Naive B cell (primary cell): ENCODE data around the gene SETD2. TPM values are rescaled to one million over a fixed set of nuclear protein-coding genes. Genes with fewer than 3 reads are reported as not detected.
"Not testable (repeated sequence)": the region's sequence is repeated elsewhere in the genome, so short reads cannot be mapped to it uniquely, and the experiment has no call there.

Experiments used
- ATAC-seq, 2 donors: fragments of 150-1000 bp; cut with Tn5 transposase; 2 replicates each; pipeline ENCODE4 v1.10.0; 2021; ENCODE audit warnings: low read depth in 2 of 2, mild to moderate bottlenecking in 2 of 2, moderate library complexity in 2 of 2
- DNase-seq: peaks from one replicate; pipeline ENCODE4 v3.0.0; 2022
- H3K27ac Mint-ChIP-seq, 6 donors: one replicate each; pipeline ENCODE4 v1.8.0; 2020 to 2022; ENCODE audit warnings: mild to moderate bottlenecking in 6 of 6, mixed read lengths in 6 of 6, moderate library complexity in 5 of 6, inconsistent platforms in 2 of 6
- H3K27me3 Mint-ChIP-seq, 3 donors: one replicate each; pipeline ENCODE4 v1.8.0; 2021 to 2022; ENCODE audit warnings: mixed read lengths in 3 of 3, mild to moderate bottlenecking in 1 of 3
- H3K36me3 Mint-ChIP-seq, 2 donors: one replicate each; pipeline ENCODE4 v1.8.0; 2020 to 2022; ENCODE audit warnings: mixed read lengths in 2 of 2, inconsistent platforms in 1 of 2, mild to moderate bottlenecking in 1 of 2
- H3K4me1 Mint-ChIP-seq, 3 donors: one replicate each; pipeline ENCODE4 v1.8.0; 2020 to 2022; ENCODE audit warnings: mixed read lengths in 3 of 3, inconsistent platforms in 1 of 3, mild to moderate bottlenecking in 1 of 3, moderate library complexity in 1 of 3
- H3K4me3 Mint-ChIP-seq, 8 donors: one replicate each; pipeline ENCODE4 v1.8.0; 2020 to 2022; ENCODE audit warnings: mild to moderate bottlenecking in 8 of 8, mixed read lengths in 8 of 8, moderate library complexity in 8 of 8, inconsistent platforms in 2 of 8
- H3K9me3 Mint-ChIP-seq, 7 donors: one replicate each; pipeline ENCODE4 v1.8.0; 2020 to 2022; ENCODE audit warnings: mixed read lengths in 7 of 7, mild to moderate bottlenecking in 5 of 7, inconsistent platforms in 2 of 7, moderate library complexity in 1 of 7
- polyA plus RNA-seq, 6 donors: library from polyadenylated mRNA; unstranded; fragments of 300-500 nt; fragmentation: Illumina TruSeq; gene quantifications; one replicate each; pipeline ENCODE4 v1.2.3, GENCODE V29; 2021; ENCODE audit warnings: low read depth in 6 of 6

Gene SETD2
- polyA plus RNA-seq, 6 donors from 2014 or later, result 7.0 to 41.3 (median 19.6) TPM

- DNase-seq, result peak; percentile 64
- Mint-ChIP-seq H3K27ac (peak overlapping the region; percentile 94 to 99 (median 98)), H3K4me3 (peak overlapping the region; percentile 89 to 99 (median 96)), H3K36me3 (peaks cover 0 to 8% of the 10 kb centered on the region in 2 donors), H3K27me3 (no peaks in the 10 kb centered on the region), H3K4me1 (peaks cover 42 to 57% (median 53%) of the 10 kb centered on the region in 3 donors), H3K9me3 (no peaks in the 10 kb centered on the region)
- ATAC-seq, result peak; percentile 24 to 30
These were observed 525 bp downstream of the SETD2 start for GRCh38 chr3:47163169-47164006.

- Mint-ChIP-seq H3K4me3 (peak overlapping the region; percentile 85 to 98 (median 96)), H3K9me3 (no peaks in the 10 kb centered on the region), H3K27me3 (no peaks in the 10 kb centered on the region), H3K36me3 (peaks cover 0 to 8% of the 10 kb centered on the region in 2 donors), H3K27ac (peak overlapping the region; percentile 93 to 99 (median 96)), H3K4me1 (peaks cover 45 to 63% (median 58%) of the 10 kb centered on the region in 3 donors)
- DNase-seq (no peak), ATAC-seq (no peak)
These were observed 1.2 kb downstream of the SETD2 start for GRCh38 chr3:47162697-47163168.

DNA sequence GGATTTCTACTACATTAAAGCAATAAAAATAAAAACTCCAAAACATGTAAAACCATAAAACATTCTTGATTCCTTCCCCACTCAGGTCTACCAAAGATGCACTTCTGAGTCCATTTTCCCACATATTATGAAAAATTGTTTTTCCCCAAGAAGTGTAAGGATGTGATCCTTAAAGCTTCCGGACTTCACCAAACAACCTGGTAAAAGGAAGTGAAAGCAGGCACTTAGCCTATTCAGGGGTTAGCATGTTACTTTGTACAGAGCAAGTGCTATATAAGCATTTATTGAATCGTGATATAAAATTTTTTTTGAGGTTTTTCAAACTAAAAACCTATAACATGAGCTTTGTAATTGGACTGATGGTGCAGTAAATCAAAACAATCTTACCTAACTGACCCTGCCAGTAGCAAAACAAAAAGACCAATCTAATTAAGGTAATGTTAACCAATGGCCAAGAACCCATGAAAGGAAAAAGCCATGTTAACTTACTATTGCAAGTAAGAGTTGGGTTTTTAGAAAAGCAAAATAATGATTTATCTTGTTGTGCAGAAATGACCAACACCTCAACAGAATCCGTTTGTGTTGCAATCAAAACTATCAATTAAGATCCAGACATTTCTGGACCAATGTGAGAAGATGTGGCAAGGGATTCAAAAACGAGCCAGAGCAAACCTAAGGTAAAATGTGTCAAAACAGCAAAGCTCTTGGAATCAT lies 1.8 kb downstream of the SETD2 start:
- peak; percentile 19 for DNase-seq

DNA sequence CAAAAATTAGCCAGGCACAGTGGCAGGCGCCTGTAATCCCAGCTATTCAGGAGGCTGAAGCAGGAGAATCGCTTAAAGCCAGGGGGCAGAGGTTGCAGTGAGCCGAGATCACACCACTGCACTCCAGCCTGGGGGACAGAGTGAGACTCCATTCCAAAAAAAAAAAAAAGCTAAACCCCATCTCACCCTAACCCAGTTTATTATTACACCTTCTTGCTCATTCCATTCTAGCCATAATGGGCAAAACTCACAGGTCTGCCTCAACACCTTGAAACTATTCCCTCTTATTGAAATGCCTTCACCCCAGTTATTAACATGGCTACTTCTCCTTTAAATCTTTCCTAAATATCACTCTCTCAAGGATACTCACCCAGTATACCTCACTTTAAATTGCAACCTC lies 4.1 kb downstream of the SETD2 start:
- H3K27ac Mint-ChIP-seq, result peak overlapping the region in 1 of 6 donors; percentile 1
- H3K27me3 Mint-ChIP-seq, result no peaks in the 10 kb centered on the region
- H3K36me3 Mint-ChIP-seq, result peaks cover 0 to 7% of the 10 kb centered on the region in 2 donors
- H3K9me3 Mint-ChIP-seq, result no peaks in the 10 kb centered on the region
- DNase-seq, result no peak
- ATAC-seq, result no peak
- H3K4me1 Mint-ChIP-seq, result peaks cover 55 to 77% (median 62%) of the 10 kb centered on the region in 3 donors
- H3K4me3 Mint-ChIP-seq, result peak overlapping the region in 5 of 8 donors; percentile 4 to 78 (median 51)

More for the DNA sequence above, 1.8 kb downstream of the SETD2 start:
- Mint-ChIP-seq H3K27ac (peak overlapping the region; percentile 47 to 99 (median 96)), H3K27me3 (no peaks in the 10 kb centered on the region), H3K4me3 (peak overlapping the region; percentile 85 to 98 (median 96)), H3K4me1 (peaks cover 49 to 68% (median 63%) of the 10 kb centered on the region in 3 donors), H3K36me3 (peaks cover 0 to 8% of the 10 kb centered on the region in 2 donors), H3K9me3 (no peaks in the 10 kb centered on the region)
- no peak for ATAC-seq

- no peak for DNase-seq
- peaks cover 0 to 5% of the 10 kb centered on the region in 2 donors for H3K36me3 Mint-ChIP-seq
- H3K9me3 Mint-ChIP-seq, result no peaks in the 10 kb centered on the region
- H3K4me3 Mint-ChIP-seq, result peak overlapping the region in 6 of 8 donors; percentile 2 to 40 (median 11)
- peaks cover 60 to 92% (median 76%) of the 10 kb centered on the region in 3 donors for H3K4me1 Mint-ChIP-seq
- H3K27me3 Mint-ChIP-seq, result no peaks in the 10 kb centered on the region
- ATAC-seq, result peak; percentile 31 to 40
- peak overlapping the region in 3 of 6 donors; percentile 3 to 28 (median 26) for H3K27ac Mint-ChIP-seq
These were observed 5.7 kb downstream of the SETD2 start for GRCh38 chr3:47158208-47158607.

DNA sequence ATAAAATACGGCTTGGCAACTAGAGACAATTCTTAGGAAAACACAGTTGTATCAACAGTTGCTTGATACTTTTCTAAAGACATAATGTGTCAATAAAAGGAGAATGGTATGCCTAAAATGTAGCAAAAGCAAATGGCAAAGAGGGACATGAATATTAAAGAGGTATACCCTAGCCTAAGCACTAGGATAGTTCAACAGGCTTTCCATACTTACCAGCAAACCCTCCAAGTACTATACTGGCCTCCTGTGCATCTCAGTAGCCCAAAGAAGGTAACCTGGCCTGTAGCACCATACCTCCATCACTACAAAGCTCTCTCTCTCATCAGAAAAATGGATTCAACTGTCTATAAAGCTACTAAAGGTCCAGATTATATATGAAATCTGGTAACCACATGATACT lies 7.5 kb downstream of the SETD2 start:
- Mint-ChIP-seq H3K9me3 (no peaks in the 10 kb centered on the region), H3K36me3 (peaks cover 0 to 5% of the 10 kb centered on the region in 2 donors), H3K4me3 (peak overlapping the region in 1 of 8 donors; percentile 41), H3K27ac (peak overlapping the region in 1 of 6 donors; percentile 33), H3K4me1 (peaks cover 60 to 94% (median 81%) of the 10 kb centered on the region in 3 donors), H3K27me3 (no peaks in the 10 kb centered on the region)
- DNase-seq, result no peak
- ATAC-seq, result no peak

DNA sequence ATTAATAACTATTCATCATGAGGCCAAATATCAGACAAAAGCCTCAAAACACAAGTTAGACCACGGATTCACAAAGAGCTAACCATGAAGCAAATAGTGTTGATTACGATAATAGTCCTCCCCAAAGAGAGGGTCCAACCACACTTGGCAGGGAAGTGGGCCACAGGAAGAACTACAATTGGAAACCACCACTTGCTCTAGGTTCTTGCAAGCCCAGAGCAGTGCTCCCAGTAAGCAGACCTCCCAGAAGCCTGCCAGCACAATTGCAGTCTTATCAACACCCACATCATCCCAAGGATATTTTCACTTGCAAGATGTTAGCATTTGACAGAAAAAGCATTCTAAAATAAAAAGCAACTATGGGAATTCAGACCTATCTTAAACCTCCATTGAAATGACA lies 11.3 kb downstream of the SETD2 start:
- peaks cover 0 to 5% of the 10 kb centered on the region in 2 donors for H3K36me3 Mint-ChIP-seq
- H3K9me3 Mint-ChIP-seq, result no peaks in the 10 kb centered on the region
- no peak for DNase-seq
- ATAC-seq, result no peak
- H3K27ac Mint-ChIP-seq, result peak overlapping the region in 2 of 6 donors; percentile 40 to 82
- H3K4me1 Mint-ChIP-seq, result peaks cover 47 to 88% (median 65%) of the 10 kb centered on the region in 3 donors
- peak overlapping the region in 2 of 8 donors; percentile 30 to 33 for H3K4me3 Mint-ChIP-seq
- H3K27me3 Mint-ChIP-seq, result no peaks in the 10 kb centered on the region

DNA sequence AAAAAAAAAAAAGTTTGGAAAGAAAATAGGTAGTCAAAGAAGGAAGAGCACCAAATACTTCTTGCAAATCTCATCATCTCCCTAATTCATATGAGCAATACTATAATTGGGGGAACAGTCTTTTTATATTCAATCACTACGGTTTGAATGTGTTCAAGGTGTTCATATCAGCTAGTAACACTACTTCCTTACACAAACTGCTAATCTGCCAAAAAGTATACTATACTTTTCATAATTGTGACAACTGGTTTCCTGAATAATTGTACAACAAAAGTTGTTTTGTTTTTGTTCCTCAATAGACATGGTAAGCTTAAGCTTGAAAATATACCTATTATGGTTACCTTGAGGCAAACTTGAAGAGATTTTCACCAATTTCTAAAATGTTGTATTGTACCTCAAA lies 12.1 kb downstream of the SETD2 start:
- no peaks in the 10 kb centered on the region for H3K27me3 Mint-ChIP-seq
- DNase-seq, result no peak
- H3K4me3 Mint-ChIP-seq, result peak overlapping the region in 1 of 8 donors; percentile 9
- no peak for ATAC-seq
- H3K4me1 Mint-ChIP-seq, result peaks cover 41 to 86% (median 60%) of the 10 kb centered on the region in 3 donors
- no peaks in the 10 kb centered on the region for H3K9me3 Mint-ChIP-seq
- peaks cover 0 to 5% of the 10 kb centered on the region in 2 donors for H3K36me3 Mint-ChIP-seq
- peak overlapping the region in 1 of 6 donors; percentile 58 for H3K27ac Mint-ChIP-seq

- Mint-ChIP-seq H3K4me1 (peaks cover 33 to 79% (median 63%) of the 10 kb centered on the region in 3 donors), H3K27me3 (no peaks in the 10 kb centered on the region), H3K27ac (peak overlapping the region in 2 of 6 donors; percentile 36 to 62), H3K4me3 (peak overlapping the region in 5 of 8 donors; percentile 1 to 63 (median 12)), H3K9me3 (no peaks in the 10 kb centered on the region), H3K36me3 (peaks cover 0 to 3% of the 10 kb centered on the region in 2 donors)
- ATAC-seq, result peak; percentile 37 to 51
- DNase-seq, result no peak
These were observed 14.5 kb downstream of the SETD2 start for GRCh38 chr3:47149339-47149933.

GRCh38 chr3:47145272-47145671 lies 18.6 kb downstream of the SETD2 start:
- Mint-ChIP-seq H3K9me3 (no peaks in the 10 kb centered on the region), H3K36me3 (no peaks in the 10 kb centered on the region), H3K27me3 (no peaks in the 10 kb centered on the region), H3K4me1 (peaks cover 16 to 78% (median 45%) of the 10 kb centered on the region in 3 donors), H3K4me3 (peak overlapping the region in 2 of 8 donors; percentile 21 to 51), H3K27ac (peak overlapping the region in 2 of 6 donors; percentile 26 to 50)
- DNase-seq, result no peak
- ATAC-seq, result no peak

DNA sequence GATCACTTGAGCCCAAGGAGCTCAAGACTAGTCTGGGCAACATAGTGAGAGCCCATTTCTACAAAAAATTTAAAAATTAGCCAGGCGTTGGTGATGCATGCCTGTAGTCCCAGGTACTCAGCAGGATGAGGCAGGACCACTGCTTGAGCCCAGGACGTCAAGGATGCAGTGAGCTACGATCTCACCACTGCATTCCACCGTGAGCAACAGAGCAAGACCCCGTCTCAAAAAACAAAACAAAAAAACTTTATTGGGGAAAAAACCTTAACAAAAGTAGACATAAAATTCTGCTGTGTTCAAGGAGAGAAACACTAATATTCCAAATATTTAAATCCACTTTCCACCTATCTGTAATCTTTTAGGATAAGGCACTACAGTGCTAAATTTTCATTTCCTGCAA lies 20.8 kb downstream of the SETD2 start:
- Mint-ChIP-seq H3K27me3 (no peaks in the 10 kb centered on the region), H3K27ac (peak overlapping the region in 1 of 6 donors; percentile 54), H3K9me3 (peaks cover 0 to 2% (median 0%) of the 10 kb centered on the region in 7 donors), H3K4me3 (peak overlapping the region in 1 of 8 donors; percentile 56), H3K36me3 (no peaks in the 10 kb centered on the region), H3K4me1 (peaks cover 14 to 75% (median 47%) of the 10 kb centered on the region in 3 donors)
- ATAC-seq (no peak), DNase-seq (no peak)

DNA sequence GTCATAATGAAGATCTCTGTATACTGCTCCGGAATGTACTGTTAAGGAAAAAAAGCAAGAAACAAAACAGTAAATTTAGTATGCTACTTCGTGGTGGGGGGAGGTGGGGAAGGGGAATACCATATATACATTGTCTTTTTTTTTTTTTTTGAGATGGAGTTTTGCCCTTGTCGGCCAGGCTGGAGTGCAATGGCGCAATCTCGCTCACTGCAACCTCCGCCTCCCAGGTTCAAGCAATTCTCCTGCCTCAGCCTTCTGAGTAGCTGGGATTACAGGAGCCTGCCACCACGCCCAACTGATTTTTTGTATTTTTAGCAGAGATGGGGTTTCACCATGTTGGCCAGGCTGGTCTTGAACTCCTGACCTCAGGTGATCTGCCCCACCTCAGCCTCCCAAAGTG lies 21.4 kb downstream of the SETD2 start:
- H3K27ac Mint-ChIP-seq, H3K4me3 Mint-ChIP-seq, H3K9me3 Mint-ChIP-seq: not testable (repeated sequence)

More for the DNA sequence above, 21.4 kb downstream of the SETD2 start:
- ATAC-seq, H3K27me3 Mint-ChIP-seq, H3K36me3 Mint-ChIP-seq, DNase-seq: not testable (repeated sequence)
- H3K4me1 Mint-ChIP-seq, result peaks cover 14 to 74% (median 47%) of the 10 kb centered on the region in 3 donors
